Glomerular endothelial cell (primary cell): ENCODE data around the gene DRD2. TPM values are rescaled to one million over a fixed set of nuclear protein-coding genes. Genes with fewer than 3 reads are reported as not detected.

ENCODE experiments used
- DNase-seq: peaks from one replicate; pipeline ENCODE4 v3.0.0-alpha.2; 2011; ENCODE audit warnings: low read depth, low spot score; ENCODE audit errors: extremely low read depth
- total RNA-seq: library from RNA; depleted of rRNA; stranded (reverse); fragments of >200 nt; gene quantifications from 2 replicates; pipeline ENCODE4 v1.2.3, GENCODE V29; 2015

Gene DRD2
- total RNA-seq, 1 donor from 2014 or later, result not detected

- no peak for DNase-seq
Observed at GRCh38 chr11:113377681-113378412, 97.4 kb downstream of the DRD2 start.

GRCh38 chr11:113376156-113376555, 99.0 kb downstream of the DRD2 start:
- no peak for DNase-seq

GRCh38 chr11:113375402-113375801, 99.8 kb downstream of the DRD2 start:
- DNase-seq, result no peak

GRCh38 chr11:113373981-113374560, 101.1 kb downstream of the DRD2 start:
- no peak for DNase-seq

GRCh38 chr11:113373306-113373705, 101.9 kb downstream of the DRD2 start:
- DNase-seq, result no peak

- no peak for DNase-seq
Observed at GRCh38 chr11:113372309-113372708, 102.9 kb downstream of the DRD2 start.

GRCh38 chr11:113370634-113371033, 104.6 kb downstream of the DRD2 start:
- DNase-seq, result no peak

GRCh38 chr11:113369411-113369810, 105.8 kb downstream of the DRD2 start:
- DNase-seq, result no peak

- no peak for DNase-seq
Observed at GRCh38 chr11:113365895-113366294, 109.3 kb downstream of the DRD2 start.

GRCh38 chr11:113363996-113364641, 111.1 kb downstream of the DRD2 start:
- DNase-seq, result no peak

GRCh38 chr11:113363406-113363805, 111.8 kb downstream of the DRD2 start:
- no peak for DNase-seq

Other genes with a start within 250 kb of the DRD2 start
- gene TTC12, start 160.8 kb downstream of the DRD2 start, total RNA-seq, result 4.4 and 6.4 TPM in 2 replicates
- 0.12 TPM in 1 of 2 replicates, not detected in the other for gene ANKK1, start 87.6 kb downstream of the DRD2 start, total RNA-seq
- 0.19 and 1.1 TPM in 2 replicates for gene TMPRSS5, start 230.9 kb upstream of the DRD2 start, total RNA-seq